Left lobe of liver (tissue), 2 donors: ENCODE results near the gene NDUFS8. TPM values are rescaled to one million over a fixed set of nuclear protein-coding genes. Genes with fewer than 3 reads are reported as not detected.

Experiments
- ATAC-seq: fragments of 200-7000 bp; cut with Tn5 transposase; one replicate; pipeline ENCODE4 v1.9.1; 2020; ENCODE audit warnings: mild to moderate bottlenecking, moderate library complexity
- DNase-seq: peaks from one replicate; pipeline ENCODE4 v3.0.0-alpha.2; 2020; ENCODE audit warnings: low spot score
- total RNA-seq: library from RNA; stranded (reverse); gene quantifications from one replicate; pipeline ENCODE4 v1.2.1, GENCODE V29; 2021
- donor health status: DM: no; HTN: no; CAD: no; lungs with moderate emphysema.
- donor health status: DM: no; HTN: yes; CAD: no.

The NDUFS8 gene
- total RNA-seq, 1 donor from 2014 or later: 104 TPM

DNA sequence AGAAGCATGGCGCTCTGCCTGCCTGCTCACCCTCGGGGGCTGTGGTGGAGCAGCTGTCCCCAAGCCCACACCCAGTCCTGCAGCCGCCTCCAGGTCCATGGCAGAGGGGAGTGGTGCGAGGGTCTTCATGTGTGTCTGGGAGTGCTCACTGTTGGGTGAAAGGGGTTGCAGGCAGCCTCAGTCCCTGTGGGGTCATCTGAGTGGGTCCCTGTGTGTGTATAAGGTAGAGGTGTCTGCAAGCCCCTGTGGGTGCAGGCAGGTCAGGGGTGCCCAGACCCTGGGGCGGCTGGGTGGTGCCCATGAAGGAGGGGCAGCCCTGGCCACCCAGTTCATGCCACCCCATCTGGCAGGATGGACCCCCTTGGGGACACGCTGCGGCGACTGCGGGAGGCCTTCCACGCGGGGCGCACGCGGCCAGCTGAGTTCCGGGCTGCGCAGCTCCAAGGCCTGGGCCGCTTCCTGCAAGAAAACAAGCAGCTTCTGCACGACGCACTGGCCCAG, 15.5 kb upstream of the NDUFS8 start:
- ATAC-seq: no peak
- DNase-seq: no peak

- ATAC-seq (no peak), DNase-seq (no peak)
Observed at GRCh38 chr11:68015467-68015866, 15.0 kb upstream of the NDUFS8 start.

GRCh38 chr11:68016161-68016903, 14.1 kb upstream of the NDUFS8 start:
- no peak for ATAC-seq
- DNase-seq: no peak

GRCh38 chr11:68016904-68017817, 13.3 kb upstream of the NDUFS8 start:
- DNase-seq (no peak), ATAC-seq (peak; percentile 63)

DNA sequence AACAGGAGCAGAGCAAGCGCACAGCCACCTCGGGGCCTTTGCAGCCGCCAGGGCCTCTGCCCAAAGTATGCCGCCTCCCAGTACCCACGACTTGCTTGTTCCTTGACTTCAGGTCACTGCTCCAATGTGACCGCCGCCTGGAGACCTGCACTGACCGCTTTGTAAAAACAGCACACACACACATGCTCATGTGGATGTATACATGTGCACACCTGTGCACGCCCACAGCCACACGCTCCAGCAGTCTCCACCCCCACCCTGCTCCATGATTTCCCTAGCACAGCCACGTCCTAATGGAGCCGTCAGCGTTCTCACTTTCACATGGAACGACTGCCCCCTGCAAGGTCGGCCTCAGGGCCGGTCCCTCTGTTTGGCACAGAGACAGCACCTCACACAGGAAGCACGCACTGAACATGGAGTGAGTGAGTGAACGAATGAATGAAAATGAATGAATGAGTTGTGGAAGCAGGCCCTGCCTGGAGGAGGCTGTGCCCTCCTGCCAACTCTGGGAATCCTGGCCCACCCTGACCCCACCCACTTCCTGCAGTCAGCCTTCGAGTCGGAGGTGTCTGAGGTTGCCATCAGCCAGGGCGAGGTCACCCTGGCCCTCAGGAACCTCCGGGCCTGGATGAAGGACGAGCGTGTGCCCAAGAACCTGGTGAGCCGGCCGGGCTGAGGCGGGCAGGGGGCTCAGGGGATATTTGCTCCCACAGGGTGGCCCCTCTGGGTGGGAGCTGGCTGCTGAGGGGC, 12.3 kb upstream of the NDUFS8 start:
- DNase-seq (no peak), ATAC-seq (no peak)

DNA sequence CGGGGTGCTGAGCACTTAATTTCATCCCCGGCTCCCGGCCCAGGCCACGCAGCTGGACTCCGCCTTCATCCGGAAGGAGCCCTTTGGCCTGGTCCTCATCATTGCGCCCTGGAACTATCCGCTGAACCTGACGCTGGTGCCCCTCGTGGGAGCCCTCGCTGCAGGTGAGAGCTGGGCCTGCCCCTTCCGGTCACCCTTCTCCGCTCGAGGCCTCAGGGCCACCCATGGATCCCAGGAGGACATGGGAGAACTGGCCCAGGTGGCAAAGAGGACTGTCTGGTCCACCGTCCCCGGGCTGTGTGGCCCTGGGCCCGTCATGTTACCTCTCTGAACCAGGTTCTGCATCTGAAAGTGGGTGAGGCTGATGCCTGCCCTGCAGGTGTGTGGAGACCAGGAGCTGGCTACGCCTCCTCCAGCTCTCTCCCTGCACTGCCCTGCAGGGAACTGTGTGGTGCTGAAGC, 11.7 kb upstream of the NDUFS8 start:
- no peak for DNase-seq
- ATAC-seq: no peak

DNA sequence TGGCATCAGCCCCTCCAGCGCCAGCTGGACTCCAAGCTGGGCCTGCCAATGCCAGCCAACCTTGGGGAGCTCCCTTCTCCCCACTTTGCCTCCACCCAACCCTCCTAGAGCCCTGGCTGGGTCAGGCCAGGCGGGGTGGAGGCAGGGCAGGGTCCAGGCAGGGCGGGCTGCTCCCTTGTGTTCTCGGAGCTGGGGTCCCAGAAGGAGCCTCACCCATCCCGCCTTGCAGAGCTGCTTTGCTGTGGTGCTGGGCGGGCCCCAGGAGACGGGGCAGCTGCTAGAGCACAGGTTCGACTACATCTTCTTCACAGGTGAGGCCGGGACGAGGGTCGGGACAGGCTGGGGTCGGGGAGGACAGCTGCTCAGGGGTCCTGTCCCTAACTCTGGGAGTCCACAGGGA, 11.0 kb upstream of the NDUFS8 start:
- DNase-seq (no peak), ATAC-seq (no peak)

DNA sequence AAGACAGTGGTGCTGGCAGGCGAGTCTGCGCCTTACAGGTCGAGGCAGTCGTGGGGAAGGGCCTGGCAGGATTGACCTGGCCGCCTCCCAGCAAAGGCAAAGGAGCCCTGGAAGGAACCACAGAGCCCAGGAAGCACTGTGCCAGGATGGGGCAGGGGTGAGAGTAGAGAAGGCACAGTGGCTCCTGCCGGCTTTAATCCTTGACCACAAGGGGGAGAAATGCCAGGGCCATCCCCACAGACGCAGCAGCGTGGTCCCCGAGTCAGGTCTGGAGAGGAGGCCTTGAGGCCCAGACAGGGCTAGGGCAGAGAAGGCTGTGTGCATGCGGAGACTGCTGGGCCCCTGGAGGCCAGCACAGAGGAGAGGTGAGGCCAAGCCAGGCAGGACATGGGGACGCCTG, 9.9 kb upstream of the NDUFS8 start:
- ATAC-seq (no peak), DNase-seq (no peak)

DNA sequence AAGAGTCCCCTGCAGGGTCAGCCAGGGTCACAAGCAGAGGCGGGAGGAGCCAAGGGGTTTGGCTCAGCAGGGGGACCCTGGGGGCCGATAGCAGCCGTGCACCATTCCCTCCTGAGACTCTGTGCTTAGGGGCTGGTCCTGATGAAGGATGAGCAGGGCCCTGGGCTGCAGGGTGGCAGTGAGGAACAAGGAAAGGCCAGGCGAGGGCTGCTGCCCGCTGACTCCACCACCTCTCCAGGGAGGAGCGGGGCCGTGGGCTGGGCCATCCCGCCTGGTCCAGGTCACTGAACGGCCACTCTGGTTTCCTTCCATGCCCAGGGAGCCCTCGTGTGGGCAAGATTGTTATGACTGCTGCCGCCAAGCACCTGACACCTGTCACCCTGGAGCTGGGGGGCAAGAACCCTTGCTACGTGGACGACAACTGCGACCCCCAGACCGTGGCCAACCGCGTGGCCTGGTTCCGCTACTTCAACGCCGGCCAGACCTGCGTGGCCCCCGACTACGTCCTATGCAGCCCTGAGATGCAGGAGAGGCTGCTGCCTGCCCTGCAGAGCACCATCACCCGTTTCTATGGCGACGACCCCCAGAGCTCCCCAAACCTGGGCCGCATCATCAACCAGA, 9.2 kb upstream of the NDUFS8 start:
- ATAC-seq: peak; percentile 88
- peak; percentile 70 for DNase-seq

DNA sequence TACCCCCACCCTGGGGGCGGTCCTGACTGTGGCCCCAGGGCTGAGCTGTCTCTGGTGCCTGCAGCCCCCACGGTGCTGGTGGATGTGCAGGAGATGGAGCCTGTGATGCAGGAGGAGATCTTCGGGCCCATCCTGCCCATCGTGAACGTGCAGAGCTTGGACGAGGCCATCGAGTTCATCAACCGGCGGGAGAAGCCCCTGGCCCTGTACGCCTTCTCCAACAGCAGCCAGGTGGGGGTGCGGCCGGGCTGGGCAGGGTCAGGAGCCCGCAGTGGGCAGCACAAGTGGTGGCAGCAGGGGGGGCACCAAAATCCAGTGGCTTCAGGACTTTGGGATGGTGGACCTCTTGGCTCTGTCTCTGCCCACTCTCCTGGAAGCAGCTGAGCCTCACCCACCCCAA, 8.0 kb upstream of the NDUFS8 start:
- ATAC-seq (no peak), DNase-seq (no peak)

DNA sequence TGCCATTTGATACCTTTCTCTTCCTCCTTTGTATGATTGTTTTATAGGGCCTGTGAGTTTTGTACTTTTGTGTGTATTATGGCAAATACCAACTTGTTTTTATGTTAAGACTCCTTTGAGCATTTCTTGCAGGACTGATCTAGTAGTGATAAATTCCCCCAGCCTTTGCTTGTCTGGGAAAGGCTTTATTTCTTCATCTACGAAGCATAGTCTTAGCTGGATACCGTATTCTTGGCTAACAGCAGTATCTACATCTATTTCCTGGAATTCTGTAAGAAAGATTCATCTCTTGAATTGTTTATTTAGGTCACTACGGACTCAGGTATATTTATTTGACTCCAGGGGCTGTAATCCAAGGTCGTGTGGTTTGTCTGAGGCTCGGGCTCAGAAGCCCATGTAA, 6.0 kb upstream of the NDUFS8 start:
- DNase-seq (no peak), ATAC-seq (no peak)

DNA sequence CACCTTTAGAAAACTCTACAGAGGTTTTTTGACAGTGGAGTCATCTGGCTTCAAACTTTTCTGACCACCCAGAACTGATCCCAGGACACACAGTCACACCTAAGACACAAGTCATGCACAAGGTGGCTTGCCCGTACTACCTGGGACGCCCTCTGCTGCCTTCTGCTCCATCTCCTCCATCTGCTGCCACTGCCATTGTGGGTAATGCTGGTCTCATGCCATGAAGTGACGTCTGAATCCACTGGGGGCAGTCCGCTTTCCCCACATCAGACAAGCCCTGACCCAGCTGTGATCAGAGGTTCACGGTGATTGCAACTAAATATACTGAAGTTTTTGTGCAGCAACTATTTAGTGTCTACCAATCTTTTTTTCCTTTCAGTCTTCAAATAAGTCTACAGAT, 5.4 kb upstream of the NDUFS8 start:
- DNase-seq: no peak
- peak; percentile 9 for ATAC-seq

DNA sequence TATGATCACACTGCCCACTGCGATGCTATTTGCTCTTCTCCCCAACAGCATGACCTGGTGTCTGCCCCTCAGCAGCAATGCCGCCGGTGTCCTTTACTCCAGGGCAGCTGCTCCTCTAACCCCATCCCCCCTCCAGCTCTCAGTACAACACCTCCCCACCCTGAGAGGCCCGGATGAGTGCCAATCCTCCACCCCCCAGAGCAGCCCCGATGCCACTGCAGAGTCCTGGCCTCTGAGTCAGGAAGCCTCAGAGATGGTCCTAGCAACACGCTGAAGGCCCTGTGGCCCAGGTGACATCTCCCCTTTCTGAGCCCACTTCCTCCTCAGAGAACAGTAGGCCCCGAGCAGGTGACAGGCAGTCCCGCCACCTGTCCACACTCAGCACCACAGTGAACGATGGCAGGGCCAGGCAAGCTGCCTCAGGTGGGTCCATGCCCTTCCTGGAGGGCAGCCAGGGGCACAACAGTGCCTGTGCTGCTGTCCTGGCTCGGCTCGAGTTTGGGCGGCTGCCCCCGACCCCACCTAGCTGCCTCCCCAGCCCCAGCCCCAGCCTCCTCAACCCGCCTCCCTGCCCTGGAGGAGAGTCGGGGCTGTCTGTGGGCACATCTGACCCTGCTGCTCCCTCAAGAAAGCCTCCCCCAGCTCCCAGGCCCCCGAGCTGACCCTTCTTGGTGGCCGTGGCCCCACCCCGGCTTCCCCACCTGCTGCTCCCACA, 3.9 kb upstream of the NDUFS8 start:
- ATAC-seq: no peak
- DNase-seq: no peak

DNA sequence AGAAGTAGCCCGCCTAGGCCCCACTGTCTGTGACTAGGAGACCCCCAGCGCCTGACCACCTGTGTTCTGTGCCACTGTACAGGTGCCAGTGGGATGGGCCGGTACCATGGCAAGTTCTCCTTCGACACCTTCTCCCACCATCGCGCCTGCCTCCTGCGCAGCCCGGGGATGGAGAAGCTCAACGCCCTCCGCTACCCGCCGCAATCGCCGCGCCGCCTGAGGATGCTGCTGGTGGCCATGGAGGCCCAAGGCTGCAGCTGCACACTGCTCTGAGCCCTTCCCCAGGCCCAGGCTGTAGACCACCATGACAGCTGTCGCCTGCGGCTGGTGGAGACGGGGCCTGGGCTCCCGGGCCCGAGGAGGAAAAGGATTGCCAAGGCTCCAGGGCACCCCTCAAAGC, 2.8 kb upstream of the NDUFS8 start:
- DNase-seq: no peak
- no peak for ATAC-seq

- DNase-seq: no peak
- no peak for ATAC-seq
Observed at GRCh38 chr11:68028802-68029545, 1.5 kb upstream of the NDUFS8 start.

GRCh38 chr11:68031144-68031464, 623 bp downstream of the NDUFS8 start:
- ATAC-seq (peak; percentile 6), DNase-seq (no peak)

DNA sequence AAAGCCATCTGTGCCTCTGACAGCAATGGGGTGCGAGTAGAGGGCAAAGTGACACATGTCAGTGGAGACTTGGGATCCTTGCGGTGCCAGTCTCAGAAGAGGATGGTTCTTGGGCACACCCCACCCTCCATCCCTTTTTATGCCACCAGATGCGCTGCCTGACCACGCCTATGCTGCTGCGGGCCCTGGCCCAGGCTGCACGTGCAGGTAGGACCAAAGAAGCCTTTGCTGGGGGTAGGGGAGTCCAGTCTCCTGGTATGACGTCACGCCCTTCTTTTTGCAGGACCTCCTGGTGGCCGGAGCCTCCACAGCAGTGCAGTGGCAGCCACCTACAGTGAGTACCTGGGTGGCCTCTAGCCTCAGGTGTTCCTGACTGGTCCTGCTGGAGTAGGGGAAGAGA, 1.5 kb downstream of the NDUFS8 start:
- DNase-seq (no peak), ATAC-seq (no peak)

- peak; percentile 1 for ATAC-seq
- DNase-seq: no peak
Observed at GRCh38 chr11:68032997-68033707, 2.7 kb downstream of the NDUFS8 start.

- ATAC-seq (peak; percentile 49), DNase-seq (peak; percentile 91)
Observed at GRCh38 chr11:68033708-68034045, 3.2 kb downstream of the NDUFS8 start.
